ENCODE results near the gene ACRV1. TPM values are rescaled to one million over a fixed set of nuclear protein-coding genes. Genes with fewer than 3 reads are reported as not detected.

ACRV1 gene
- polyA plus RNA-seq, 2 of the 4 experiments (the other 2 are of a cell fraction): 0.13 to 0.19 TPM

GRCh38 chr11:125671561-125671960, 9.1 kb downstream of the ACRV1 start:
- 84% methylated on average over 2 of the region's 2 CpGs for WGBS (ENCODE audit: missing lambda C conversion rate)
- POLR2A ChIA-PET: no interaction called here

GRCh38 chr11:125670172-125670571, 10.5 kb downstream of the ACRV1 start:
- FAIRE-seq (no peak), DNase-seq (ENCODE audit: low read depth in 1 of 2, low spot score in 1 of 2) (no peak), ATAC-seq (no peak)
- WGBS (ENCODE audit: missing lambda C conversion rate): 90% methylated on average over 1 of the region's 1 CpG
- Histone ChIP-seq H3K9me3 (no peaks in the 10 kb centered on the region), H3K4me1 (no peaks in the 10 kb centered on the region), H3K27ac (no peak overlapping the region), H3K4me3 (no peak overlapping the region), H3K4me2 (no peak overlapping the region)
- POLR2A ChIA-PET: no interaction called here
- CTCF ChIA-PET: no interaction called here
- TF ChIP-seq TFCP2L1 (CRISPR knock-in tag; IDR thresholded peaks at IDR 0.05) (no peak), NPAS2 (CRISPR knock-in tag; IDR thresholded peaks at IDR 0.05; ENCODE audit: borderline replicate concordance) (no peak), KDM5A (IDR thresholded peaks at IDR 0.05) (no peak), CHD2 (IDR thresholded peaks at IDR 0.05; ENCODE audit: low read length, partially characterized antibody) (no peak), GATA3 (IDR thresholded peaks at IDR 0.05; ENCODE audit: borderline replicate concordance) (no peak), EHF (CRISPR knock-in tag; IDR thresholded peaks at IDR 0.05) (no peak), HMGXB4 (CRISPR knock-in tag; IDR thresholded peaks at IDR 0.05; ENCODE audit: borderline replicate concordance) (no peak), HDAC2 (IDR thresholded peaks at IDR 0.05) (no peak), SREBF2 (IDR thresholded peaks at IDR 0.05) (no peak), BCL3 (IDR thresholded peaks at IDR 0.05) (no peak)

More at GRCh38 chr11:125671561-125671960, 9.1 kb downstream of the ACRV1 start:
- Histone ChIP-seq H3K4me1 (no peaks in the 10 kb centered on the region), H3K9me3 (no peaks in the 10 kb centered on the region), H3K4me2 (no peak overlapping the region), H3K4me3 (no peak overlapping the region), H3K27ac (no peak overlapping the region)
- no peak for ATAC-seq
- DNase-seq (ENCODE audit: low read depth in 1 of 2, low spot score in 1 of 2): no peak
- CTCF ChIA-PET: no interaction called here
- TF ChIP-seq HOXB13 (CRISPR knock-in tag; IDR thresholded peaks at IDR 0.05; ENCODE audit: low read depth) (no peak), RAD21 (conservative IDR thresholded peaks at IDR 0.05 in 1 of 2, IDR thresholded peaks at IDR 0.05 in 1 of 2) (no peak), SMC3 (IDR thresholded peaks at IDR 0.05) (no peak), FOSL2 (IDR thresholded peaks at IDR 0.05) (no peak), FOSL2 (CRISPR knock-in tag; IDR thresholded peaks at IDR 0.05) (no peak), RCOR1 (IDR thresholded peaks at IDR 0.05; ENCODE audit: low read depth, low read length) (no peak), MYC (IDR thresholded peaks at IDR 0.05; ENCODE audit: borderline replicate concordance, low read length) (no peak), ZNF302 (CRISPR knock-in tag; IDR thresholded peaks at IDR 0.05) (no peak), CBX2 (IDR thresholded peaks at IDR 0.05; ENCODE audit: borderline replicate concordance, low read depth) (no peak), RARB (CRISPR knock-in tag; IDR thresholded peaks at IDR 0.05) (no peak), CHD4 (IDR thresholded peaks at IDR 0.05; ENCODE audit: borderline replicate concordance) (no peak), PBX3 (IDR thresholded peaks at IDR 0.05) (no peak), EP300 (IDR thresholded peaks at IDR 0.05) (no peak), FOSB (CRISPR knock-in tag; IDR thresholded peaks at IDR 0.05) (no peak)
- no peak for FAIRE-seq

Data from A549 (cell line).